Activated CD8-positive, alpha-beta memory T cell treated with anti-CD3 and anti-CD28 coated beads for 4 hours (primary cell): ENCODE data around the gene SLC29A3.
"Not testable (repeated sequence)": the region's sequence is repeated elsewhere in the genome, so short reads cannot be mapped to it uniquely, and the experiment has no call there.

Experiments
- DNase-seq, 2 donors: peaks; one replicate each; pipeline ENCODE4 v3.0.0-alpha.2; 2020; ENCODE audit warnings: low read depth in 2 of 2

SLC29A3 gene

GRCh38 chr10:71283876-71284275 lies 35.2 kb upstream of the SLC29A3 start:
- no peak for DNase-seq

GRCh38 chr10:71284544-71285179 lies 34.4 kb upstream of the SLC29A3 start:
- DNase-seq = no peak

GRCh38 chr10:71285180-71285545 lies 33.9 kb upstream of the SLC29A3 start:
- DNase-seq = no peak

GRCh38 chr10:71285986-71286385 lies 33.1 kb upstream of the SLC29A3 start:
- no peak for DNase-seq

GRCh38 chr10:71286521-71287294 lies 32.4 kb upstream of the SLC29A3 start:
- DNase-seq = no peak

GRCh38 chr10:71287456-71287855 lies 31.6 kb upstream of the SLC29A3 start:
- no peak for DNase-seq

GRCh38 chr10:71288461-71288860 lies 30.6 kb upstream of the SLC29A3 start:
- DNase-seq = no peak

- DNase-seq = no peak
Observed at GRCh38 chr10:71289421-71290130, 29.5 kb upstream of the SLC29A3 start.

GRCh38 chr10:71290331-71290730 lies 28.7 kb upstream of the SLC29A3 start:
- no peak for DNase-seq

- DNase-seq = no peak
Observed at GRCh38 chr10:71290806-71291527, 28.1 kb upstream of the SLC29A3 start.

GRCh38 chr10:71291528-71291900 lies 27.5 kb upstream of the SLC29A3 start:
- no peak for DNase-seq

- DNase-seq = no peak
Observed at GRCh38 chr10:71292624-71293445, 26.2 kb upstream of the SLC29A3 start.

GRCh38 chr10:71293446-71294084 lies 25.5 kb upstream of the SLC29A3 start:
- DNase-seq = no peak

GRCh38 chr10:71294091-71294561 lies 24.9 kb upstream of the SLC29A3 start:
- DNase-seq = no peak

GRCh38 chr10:71294856-71295255 lies 24.2 kb upstream of the SLC29A3 start:
- DNase-seq = no peak

- DNase-seq = no peak
Observed at GRCh38 chr10:71295641-71296040, 23.4 kb upstream of the SLC29A3 start.

GRCh38 chr10:71296086-71296485 lies 23.0 kb upstream of the SLC29A3 start:
- DNase-seq = no peak

GRCh38 chr10:71296811-71297210 lies 22.2 kb upstream of the SLC29A3 start:
- not testable (repeated sequence) for DNase-seq

GRCh38 chr10:71297343-71297742 lies 21.7 kb upstream of the SLC29A3 start:
- DNase-seq = no peak

- no peak for DNase-seq
Observed at GRCh38 chr10:71299071-71299785, 19.8 kb upstream of the SLC29A3 start.
